Spinal cord (tissue), 10 donors: Measurements from ENCODE around the gene FNBP1. TPM values are rescaled to one million over a fixed set of nuclear protein-coding genes. Genes with fewer than 3 reads are reported as not detected.

Source experiments
- DNase-seq, 6 donors: peaks; one replicate each; pipeline versions ENCODE4 v3.0.0 to v3.0.0-alpha.2; 2013 to 2015; ENCODE audit warnings: low spot score in 6 of 6, low read depth in 4 of 6
- H3K27ac ChIP-seq: one replicate; pipeline ENCODE4 v1.5.1; 2013; ENCODE audit warnings: low read depth, low read length, control low read depth
- H3K27me3 ChIP-seq: one replicate; pipeline ENCODE4 v1.6.1; 2013; ENCODE audit warnings: low read length; ENCODE audit not compliant: control insufficient read depth, insufficient read depth
- H3K36me3 ChIP-seq: one replicate; pipeline ENCODE4 v1.6.1; 2013; ENCODE audit warnings: low read length; ENCODE audit not compliant: control insufficient read depth, insufficient read depth
- H3K4me1 ChIP-seq: one replicate; pipeline ENCODE4 v1.6.1; 2013; ENCODE audit warnings: low read length; ENCODE audit not compliant: control insufficient read depth, insufficient read depth
- H3K4me3 ChIP-seq: one replicate; pipeline ENCODE4 v1.5.1; 2013; ENCODE audit warnings: low read depth, low read length, control low read depth
- H3K9me3 ChIP-seq: one replicate; pipeline ENCODE4 v1.6.1; 2013; ENCODE audit warnings: low read length; ENCODE audit not compliant: control insufficient read depth, insufficient read depth
- WGBS: methylation state at CpG from one replicate; pipeline ENCODE4 v1.1.5; 2013; ENCODE audit warnings: missing lambda C conversion rate; ENCODE audit not compliant: insufficient coverage; 5-methylcytosine and 5-hydroxymethylcytosine counted together
- polyA plus RNA-seq, 2 donors: library from polyadenylated mRNA; unstranded; fragments of 120-200 nt; gene quantifications; one replicate each; pipeline ENCODE4 v1.2.1, GENCODE V29; 2013; ENCODE audit not compliant: insufficient read length in 2 of 2
- total RNA-seq, 2 donors: library from RNA; depleted of rRNA in 1 of 2; stranded (reverse); fragments of 120-200 nt in 1 of 2; fragments of >200 nt in 1 of 2; gene quantifications; one replicate each; pipeline versions ENCODE4 v1.2.3 to v1.2.4, GENCODE V29; 2013 to 2014
- donor health status: healthy.

Gene FNBP1
- total and polyA plus RNA-seq, 4 donors = 47.8 to 105 (median 79.2) TPM

GRCh38 chr9:130064621-130065020, 21.6 kb upstream of the FNBP1 start:
- H3K4me3 ChIP-seq = no peak overlapping the region
- no peak for DNase-seq
- no peak overlapping the region for H3K27ac ChIP-seq
- H3K9me3 ChIP-seq = no peaks in the 10 kb centered on the region
- H3K36me3 ChIP-seq = peaks cover 5% of the 10 kb centered on the region
- no peaks in the 10 kb centered on the region for H3K27me3 ChIP-seq
- no peaks in the 10 kb centered on the region for H3K4me1 ChIP-seq
- 93% methylated on average over 3 of the region's 4 CpGs for WGBS

DNA sequence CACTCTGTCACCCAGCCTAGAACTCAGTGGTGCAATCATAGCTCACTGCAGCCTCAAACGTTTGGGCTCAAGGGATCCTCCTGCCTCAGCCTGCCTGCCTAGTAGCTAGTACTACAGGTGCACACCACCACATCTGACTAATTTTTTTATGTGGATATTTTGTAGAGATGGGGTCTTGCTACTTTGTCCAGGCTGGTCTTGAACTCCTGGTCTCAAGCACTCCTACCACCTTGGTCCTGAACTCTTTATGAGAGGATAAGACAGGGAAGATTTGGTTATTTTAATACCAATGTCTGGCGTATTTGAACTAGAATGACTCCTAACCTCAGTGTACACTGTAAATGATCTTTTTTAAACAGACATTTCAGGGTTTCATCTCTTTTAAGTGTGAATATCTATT, 19.8 kb upstream of the FNBP1 start:
- WGBS = no CpG with 5 or more reads among the region's 2 CpGs
- Histone ChIP-seq H3K27me3 (no peaks in the 10 kb centered on the region), H3K27ac (no peak overlapping the region), H3K4me1 (no peaks in the 10 kb centered on the region), H3K9me3 (no peaks in the 10 kb centered on the region), H3K4me3 (no peak overlapping the region), H3K36me3 (peaks cover 10% of the 10 kb centered on the region)
- no peak for DNase-seq

GRCh38 chr9:130060296-130060695, 17.3 kb upstream of the FNBP1 start:
- Histone ChIP-seq H3K9me3 (no peaks in the 10 kb centered on the region), H3K27me3 (no peaks in the 10 kb centered on the region), H3K36me3 (peaks cover 10% of the 10 kb centered on the region), H3K27ac (no peak overlapping the region), H3K4me3 (no peak overlapping the region), H3K4me1 (no peaks in the 10 kb centered on the region)
- DNase-seq = no peak
- WGBS = no CpG with 5 or more reads among the region's 7 CpGs

- Histone ChIP-seq H3K9me3 (no peaks in the 10 kb centered on the region), H3K4me3 (no peak overlapping the region), H3K4me1 (peaks cover 6% of the 10 kb centered on the region), H3K27me3 (no peaks in the 10 kb centered on the region), H3K36me3 (peaks cover 10% of the 10 kb centered on the region), H3K27ac (no peak overlapping the region)
- 100% methylated on average over 1 of the region's 3 CpGs for WGBS
- DNase-seq = peak in 1 of 6 donors; percentile 32
Observed at GRCh38 chr9:130058887-130059286, 15.9 kb upstream of the FNBP1 start.

DNA sequence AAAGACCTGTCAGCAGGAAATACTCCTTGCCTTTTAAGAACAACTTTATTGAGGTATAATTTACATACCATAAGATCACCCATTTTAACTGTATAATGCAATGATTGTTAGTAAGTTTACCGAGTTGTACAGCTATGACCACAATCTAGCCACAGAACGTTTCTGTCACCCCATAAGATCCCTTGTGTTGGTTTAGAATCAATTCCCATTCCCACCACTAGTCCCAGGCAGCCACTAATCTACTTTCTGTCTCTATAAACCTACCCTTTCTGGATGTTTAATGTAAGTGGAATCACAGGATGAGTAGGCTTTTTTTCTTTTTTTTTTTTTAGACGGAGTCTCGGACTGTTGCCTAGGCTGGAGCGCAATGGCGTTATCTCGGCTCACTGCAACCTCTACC, 15.2 kb upstream of the FNBP1 start:
- H3K4me3 ChIP-seq = no peak overlapping the region
- DNase-seq = no peak
- peaks cover 10% of the 10 kb centered on the region for H3K36me3 ChIP-seq
- H3K4me1 ChIP-seq = peaks cover 6% of the 10 kb centered on the region
- no peak overlapping the region for H3K27ac ChIP-seq
- WGBS = no CpG with 5 or more reads among the region's 7 CpGs
- no peaks in the 10 kb centered on the region for H3K27me3 ChIP-seq
- H3K9me3 ChIP-seq = no peaks in the 10 kb centered on the region

DNA sequence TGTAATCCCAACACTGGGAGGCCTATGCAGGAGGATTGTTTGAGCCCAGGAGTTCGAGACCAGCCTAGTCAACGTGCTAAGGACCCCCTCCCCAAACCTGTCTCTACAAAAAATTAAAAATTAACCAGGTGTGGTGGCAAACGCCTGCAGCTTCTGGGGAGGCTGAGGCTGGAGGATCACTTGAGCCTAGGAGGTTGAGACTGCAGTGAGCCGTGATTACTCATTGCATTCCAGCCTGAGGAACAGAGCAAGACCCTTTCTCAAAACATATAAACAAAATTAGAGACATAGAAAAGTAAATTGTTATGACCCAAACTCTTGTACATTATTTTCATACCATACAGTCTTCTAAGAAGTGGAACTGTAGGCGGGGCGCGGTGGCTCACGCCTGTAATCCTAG, 11.8 kb upstream of the FNBP1 start:
- no peak overlapping the region for H3K27ac ChIP-seq
- whole genome bisulfite sequencing = 60% methylated on average over 2 of the region's 8 CpGs

GRCh38 chr9:130054325-130054786, 11.4 kb upstream of the FNBP1 start:
- peaks cover 5% of the 10 kb centered on the region for H3K36me3 ChIP-seq
- H3K9me3 ChIP-seq = no peaks in the 10 kb centered on the region
- WGBS = 2% methylated on average over 10 of the region's 14 CpGs
- no peaks in the 10 kb centered on the region for H3K27me3 ChIP-seq
- H3K4me1 ChIP-seq = peaks cover 14% of the 10 kb centered on the region
- H3K27ac ChIP-seq = peak overlapping the region; percentile 89
- no peak for DNase-seq
- H3K4me3 ChIP-seq = peak overlapping the region; percentile 96

More for the DNA sequence above, 11.8 kb upstream of the FNBP1 start:
- DNase-seq = no peak
- H3K9me3 ChIP-seq = no peaks in the 10 kb centered on the region
- H3K4me1 ChIP-seq = peaks cover 14% of the 10 kb centered on the region
- H3K27me3 ChIP-seq = no peaks in the 10 kb centered on the region
- H3K36me3 ChIP-seq = peaks cover 5% of the 10 kb centered on the region
- peak overlapping the region; percentile 96 for H3K4me3 ChIP-seq

GRCh38 chr9:130053504-130054324, 10.7 kb upstream of the FNBP1 start, which contains the start of gene GPR107:
Gene GPR107, plus strand, starts transcription at chr9:130053906. Its CDS starts 27 bp downstream, at chr9:130053933.
- peak within 1 kb of the TSS; percentile 89 for H3K27ac ChIP-seq
- peaks cover 5% of the 10 kb centered on the region for H3K36me3 ChIP-seq
- peak within 1 kb of the TSS; percentile 96 for H3K4me3 ChIP-seq
- WGBS = under 1% methylated on average over 62 of the region's 64 CpGs
- DNase-seq = peak; percentile 55 to 93 (median 70)
- no peaks in the 10 kb centered on the region for H3K27me3 ChIP-seq
- H3K9me3 ChIP-seq = no peaks in the 10 kb centered on the region
- H3K4me1 ChIP-seq = peaks cover 14% of the 10 kb centered on the region

- Histone ChIP-seq H3K4me3 (peak overlapping the region; percentile 96), H3K4me1 (peaks cover 14% of the 10 kb centered on the region), H3K27ac (peak overlapping the region; percentile 89), H3K27me3 (no peaks in the 10 kb centered on the region), H3K36me3 (no peaks in the 10 kb centered on the region), H3K9me3 (no peaks in the 10 kb centered on the region)
- 8% methylated on average over 7 of the region's 9 CpGs for WGBS
- DNase-seq = no peak
Observed at GRCh38 chr9:130053109-130053503, 10.1 kb upstream of the FNBP1 start.

GRCh38 chr9:130051855-130052254, 8.9 kb upstream of the FNBP1 start:
- no peak overlapping the region for H3K4me3 ChIP-seq
- DNase-seq = no peak
- H3K4me1 ChIP-seq = peaks cover 14% of the 10 kb centered on the region
- no peak overlapping the region for H3K27ac ChIP-seq
- H3K27me3 ChIP-seq = no peaks in the 10 kb centered on the region
- no peaks in the 10 kb centered on the region for H3K36me3 ChIP-seq
- H3K9me3 ChIP-seq = no peaks in the 10 kb centered on the region
